T-helper 17 cell (primary cell): ENCODE data around the gene INTS2. TPM values are rescaled to one million over a fixed set of nuclear protein-coding genes. Genes with fewer than 3 reads are reported as not detected.

ENCODE experiments used
- ATAC-seq: fragments of 150-1000 bp; cut with Tn5 transposase; 2 replicates; pipeline ENCODE4 v1.10.0; 2021; ENCODE audit warnings: mild to moderate bottlenecking, moderate library complexity
- DNase-seq, 3 donors: peaks; one replicate each; pipeline versions ENCODE4 v3.0.0 to v3.0.0-alpha.2; 2020 to 2021
- H3K9me3 ChIP-seq: one replicate; pipeline ENCODE4 v1.7.0; 2013; ENCODE audit warnings: low read length, mild to moderate bottlenecking; ENCODE audit not compliant: control insufficient read depth, poor library complexity, severe bottlenecking
- H3K27ac Mint-ChIP-seq: one replicate; pipeline ENCODE4 v1.8.0; 2022; ENCODE audit warnings: mild to moderate bottlenecking, moderate library complexity, mixed read lengths
- H3K27me3 Mint-ChIP-seq: one replicate; pipeline ENCODE4 v1.8.0; 2022; ENCODE audit warnings: mixed read lengths
- H3K36me3 Mint-ChIP-seq: one replicate; pipeline ENCODE4 v1.8.0; 2022; ENCODE audit warnings: low read depth, mixed read lengths
- H3K4me1 Mint-ChIP-seq: one replicate; pipeline ENCODE4 v1.8.0; 2022; ENCODE audit warnings: mild to moderate bottlenecking, mixed read lengths
- H3K4me3 Mint-ChIP-seq: one replicate; pipeline ENCODE4 v1.8.0; 2022; ENCODE audit warnings: mild to moderate bottlenecking, moderate library complexity, mixed read lengths
- total RNA-seq, 4 donors: library from RNA in 2 of 4; stranded (reverse) in 2 of 4; gene quantifications; one replicate each; pipeline ENCODE4 v1.2.3 and lab custom pipeline; 2022 to 2026

Gene INTS2
- total RNA-seq (10 to 100 TPM in 1 of 2 donors, 1 to 10 TPM in 1; 9.5 to 11.4 TPM), total RNA-seq (lab: John Stamatoyannopoulos, UW) (34.9 to 58.6 reads per million in 2 donors)

GRCh38 chr17:61927208-61928100 lies at the start of gene INTS2:
INTS2 (minus strand) TSS chr17:61927982; CDS start chr17:61926644, 1,338 bp downstream.
- H3K9me3 ChIP-seq: no peaks in the 10 kb centered on the region
- Mint-ChIP-seq H3K36me3 (no peaks in the 10 kb centered on the region), H3K4me3 (peak within 1 kb of the TSS; percentile 93), H3K4me1 (peaks cover 14% of the 10 kb centered on the region), H3K27ac (peak within 1 kb of the TSS; percentile 97), H3K27me3 (no peaks in the 10 kb centered on the region)
- peak; percentile 90 for ATAC-seq
- peak; percentile 91 to 92 (median 92) for DNase-seq

- Mint-ChIP-seq H3K4me1 (peaks cover 7% of the 10 kb centered on the region), H3K4me3 (no peak overlapping the region), H3K27me3 (no peaks in the 10 kb centered on the region), H3K27ac (peak overlapping the region; percentile 78), H3K36me3 (peaks cover 2% of the 10 kb centered on the region)
- H3K9me3 ChIP-seq: no peaks in the 10 kb centered on the region
- DNase-seq (no peak), ATAC-seq (no peak)
These were observed 46.3 kb upstream of the INTS2 start for GRCh38 chr17:61974115-61974514.

GRCh38 chr17:61972311-61972710 lies 44.5 kb upstream of the INTS2 start:
- ATAC-seq: no peak
- Mint-ChIP-seq H3K27ac (no peak overlapping the region), H3K4me1 (peaks cover 9% of the 10 kb centered on the region), H3K4me3 (no peak overlapping the region), H3K36me3 (peaks cover 2% of the 10 kb centered on the region), H3K27me3 (no peaks in the 10 kb centered on the region)
- no peaks in the 10 kb centered on the region for H3K9me3 ChIP-seq
- DNase-seq: no peak

- DNase-seq (no peak), ATAC-seq (no peak)
- no peak overlapping the region for H3K27ac Mint-ChIP-seq
- H3K9me3 ChIP-seq: no peaks in the 10 kb centered on the region
- peaks cover 4% of the 10 kb centered on the region for H3K36me3 Mint-ChIP-seq
- H3K4me1 Mint-ChIP-seq: peaks cover 6% of the 10 kb centered on the region
- no peaks in the 10 kb centered on the region for H3K27me3 Mint-ChIP-seq
- H3K4me3 Mint-ChIP-seq: no peak overlapping the region
These were observed 42.2 kb upstream of the INTS2 start for GRCh38 chr17:61970030-61970429.

- H3K36me3 Mint-ChIP-seq: peaks cover 8% of the 10 kb centered on the region
- peaks cover 2% of the 10 kb centered on the region for H3K4me1 Mint-ChIP-seq
- ATAC-seq (no peak), DNase-seq (no peak)
- H3K27ac Mint-ChIP-seq: no peak overlapping the region
- H3K27me3 Mint-ChIP-seq: no peaks in the 10 kb centered on the region
- H3K4me3 Mint-ChIP-seq: no peak overlapping the region
- no peaks in the 10 kb centered on the region for H3K9me3 ChIP-seq
These were observed 41.0 kb upstream of the INTS2 start for GRCh38 chr17:61968757-61969156.

GRCh38 chr17:61967729-61968128 lies 39.9 kb upstream of the INTS2 start:
- Mint-ChIP-seq H3K36me3 (peaks cover 8% of the 10 kb centered on the region), H3K4me3 (no peak overlapping the region)
- no peak for ATAC-seq

GRCh38 chr17:61966191-61966590 lies 38.4 kb upstream of the INTS2 start:
- Mint-ChIP-seq H3K27ac (no peak overlapping the region), H3K4me3 (no peak overlapping the region), H3K36me3 (peaks cover 6% of the 10 kb centered on the region), H3K27me3 (no peaks in the 10 kb centered on the region), H3K4me1 (peaks cover 5% of the 10 kb centered on the region)
- no peaks in the 10 kb centered on the region for H3K9me3 ChIP-seq
- ATAC-seq (no peak), DNase-seq (no peak)

More at GRCh38 chr17:61967729-61968128, 39.9 kb upstream of the INTS2 start:
- Mint-ChIP-seq H3K27me3 (no peaks in the 10 kb centered on the region), H3K27ac (peak overlapping the region; percentile 34), H3K4me1 (peaks cover 5% of the 10 kb centered on the region)
- H3K9me3 ChIP-seq: no peaks in the 10 kb centered on the region
- no peak for DNase-seq

GRCh38 chr17:61955619-61956018 lies 27.8 kb upstream of the INTS2 start:
- no peaks in the 10 kb centered on the region for H3K27me3 Mint-ChIP-seq
- no peaks in the 10 kb centered on the region for H3K4me1 Mint-ChIP-seq
- DNase-seq (no peak), ATAC-seq (no peak)
- no peak overlapping the region for H3K4me3 Mint-ChIP-seq
- no peaks in the 10 kb centered on the region for H3K9me3 ChIP-seq
- H3K36me3 Mint-ChIP-seq: peaks cover 4% of the 10 kb centered on the region
- H3K27ac Mint-ChIP-seq: no peak overlapping the region

GRCh38 chr17:61947367-61948078 lies 19.7 kb upstream of the INTS2 start:
- Mint-ChIP-seq H3K36me3 (no peaks in the 10 kb centered on the region), H3K27me3 (no peaks in the 10 kb centered on the region), H3K4me1 (no peaks in the 10 kb centered on the region), H3K27ac (no peak overlapping the region), H3K4me3 (no peak overlapping the region)
- DNase-seq (no peak), ATAC-seq (no peak)
- H3K9me3 ChIP-seq: no peaks in the 10 kb centered on the region

GRCh38 chr17:61946359-61946758 lies 18.6 kb upstream of the INTS2 start:
- H3K36me3 Mint-ChIP-seq: no peaks in the 10 kb centered on the region
- DNase-seq (no peak), ATAC-seq (no peak)
- H3K4me3 Mint-ChIP-seq: no peak overlapping the region
- no peaks in the 10 kb centered on the region for H3K4me1 Mint-ChIP-seq
- H3K9me3 ChIP-seq: no peaks in the 10 kb centered on the region
- no peaks in the 10 kb centered on the region for H3K27me3 Mint-ChIP-seq
- no peak overlapping the region for H3K27ac Mint-ChIP-seq

GRCh38 chr17:61943117-61943516 lies 15.3 kb upstream of the INTS2 start:
- Mint-ChIP-seq H3K27ac (no peak overlapping the region), H3K4me1 (peaks cover 2% of the 10 kb centered on the region), H3K36me3 (peaks cover 2% of the 10 kb centered on the region), H3K27me3 (no peaks in the 10 kb centered on the region), H3K4me3 (no peak overlapping the region)
- no peaks in the 10 kb centered on the region for H3K9me3 ChIP-seq
- DNase-seq: no peak
- ATAC-seq: no peak

GRCh38 chr17:61942085-61942484 lies 14.3 kb upstream of the INTS2 start:
- Mint-ChIP-seq H3K4me3 (no peak overlapping the region), H3K36me3 (peaks cover 2% of the 10 kb centered on the region), H3K27ac (no peak overlapping the region), H3K4me1 (peaks cover 2% of the 10 kb centered on the region), H3K27me3 (no peaks in the 10 kb centered on the region)
- DNase-seq (no peak), ATAC-seq (no peak)
- no peaks in the 10 kb centered on the region for H3K9me3 ChIP-seq

GRCh38 chr17:61928101-61928436 lies 287 bp upstream of the INTS2 start:
- Mint-ChIP-seq H3K4me1 (peaks cover 14% of the 10 kb centered on the region), H3K4me3 (peak overlapping the region; percentile 93), H3K36me3 (no peaks in the 10 kb centered on the region), H3K27ac (peak overlapping the region; percentile 97), H3K27me3 (no peaks in the 10 kb centered on the region)
- H3K9me3 ChIP-seq: no peaks in the 10 kb centered on the region
- no peak for ATAC-seq
- DNase-seq: no peak
